Astrocyte (in vitro differentiated cells and primary cell): ENCODE data around the gene RUVBL2. TPM values are rescaled to one million over a fixed set of nuclear protein-coding genes. Genes with fewer than 3 reads are reported as not detected.

Experiments used
- DNase-seq: peaks from one replicate; pipeline ENCODE4 v3.0.0-alpha.2; 2010; ENCODE audit warnings: low read depth
- FAIRE-seq: peaks from 2 replicates; lab custom pipeline; 2011; peaks lifted over from hg19 to GRCh38; lab: Jason Lieb, UNC
- H2AFZ ChIP-seq: 2 replicates; pipeline ENCODE4 v1.6.0; 2012; ENCODE audit warnings: low read depth, low read length, inconsistent platforms
- H3K27ac ChIP-seq: 2 replicates; pipeline ENCODE4 v1.5.1; 2011; ENCODE audit warnings: low read depth, low read length, inconsistent platforms
- H3K27me3 ChIP-seq: 2 replicates; pipeline ENCODE4 v1.6.0; 2011; ENCODE audit warnings: low read length, inconsistent platforms; ENCODE audit not compliant: insufficient read depth
- H3K36me3 ChIP-seq: 2 replicates; pipeline ENCODE4 v1.5.1; 2011; ENCODE audit warnings: low read length, inconsistent platforms; ENCODE audit not compliant: insufficient read depth
- H3K4me1 ChIP-seq: 2 replicates; pipeline ENCODE4 v1.5.1; 2011; ENCODE audit warnings: low read length, inconsistent platforms; ENCODE audit not compliant: insufficient read depth
- H3K4me2 ChIP-seq: 2 replicates; pipeline ENCODE4 v1.6.0; 2012; ENCODE audit warnings: low read length, inconsistent platforms
- H3K4me3 ChIP-seq: 2 replicates; pipeline ENCODE4 v1.5.1; 2011; ENCODE audit warnings: low read depth, mild to moderate bottlenecking, low read length, inconsistent platforms; ENCODE audit not compliant: insufficient read depth
- H3K79me2 ChIP-seq: 2 replicates; pipeline ENCODE4 v1.6.0; 2012; ENCODE audit warnings: mild to moderate bottlenecking, low read length, inconsistent platforms; ENCODE audit not compliant: insufficient read depth
- H3K9ac ChIP-seq: 2 replicates; pipeline ENCODE4 v1.6.0; 2012; ENCODE audit warnings: mild to moderate bottlenecking, low read length, inconsistent platforms
- H3K9me3 ChIP-seq: 2 replicates; pipeline ENCODE4 v1.5.1; 2012; ENCODE audit warnings: low read depth, mild to moderate bottlenecking, low read length, inconsistent platforms; ENCODE audit not compliant: insufficient read depth
- H4K20me1 ChIP-seq: 2 replicates; pipeline ENCODE4 v1.6.0; 2012; ENCODE audit warnings: low read length, inconsistent platforms; ENCODE audit not compliant: insufficient read depth
- H3K27ac Mint-ChIP-seq: one replicate; pipeline ENCODE4 v1.8.0; 2021; ENCODE audit warnings: mild to moderate bottlenecking, mixed read lengths; ENCODE audit not compliant: unreplicated experiment
- H3K27me3 Mint-ChIP-seq: one replicate; pipeline ENCODE4 v1.8.0; 2021; ENCODE audit warnings: low read depth, mixed read lengths; ENCODE audit not compliant: unreplicated experiment
- H3K36me3 Mint-ChIP-seq: one replicate; pipeline ENCODE4 v1.8.0; 2021; ENCODE audit warnings: low read depth, mixed read lengths; ENCODE audit not compliant: unreplicated experiment
- H3K4me1 Mint-ChIP-seq: one replicate; pipeline ENCODE4 v1.8.0; 2021; ENCODE audit warnings: low read depth, mixed read lengths; ENCODE audit not compliant: unreplicated experiment
- H3K4me3 Mint-ChIP-seq: one replicate; pipeline ENCODE4 v1.8.0; 2021; ENCODE audit warnings: mild to moderate bottlenecking, moderate library complexity, mixed read lengths; ENCODE audit not compliant: unreplicated experiment
- H3K9me3 Mint-ChIP-seq: one replicate; pipeline ENCODE4 v1.8.0; 2021; ENCODE audit warnings: mild to moderate bottlenecking, mixed read lengths; ENCODE audit not compliant: unreplicated experiment
- CTCF ChIP-seq: IDR thresholded peaks from 2 replicates; pipeline ENCODE4 v1.5.1; 2011; ENCODE audit warnings: low read depth, mild to moderate bottlenecking, inconsistent platforms, low read length, moderate library complexity; ENCODE audit not compliant: insufficient read depth
- EZH2 ChIP-seq: IDR thresholded peaks from 2 replicates; pipeline ENCODE4 v1.6.1; 2012; ENCODE audit warnings: mild to moderate bottlenecking, low read length, inconsistent platforms; ENCODE audit not compliant: insufficient read depth
- total RNA-seq: library from RNA; stranded (reverse); gene quantifications from 2 replicates; pipeline ENCODE4 v1.2.1, GENCODE V29; 2021

Gene RUVBL2
- total RNA-seq, 1 donor from 2014 or later, result 106 TPM

GRCh38 chr19:48991011-48991609 lies 2.6 kb upstream of the RUVBL2 start:
- H3K4me3 Mint-ChIP-seq, result peak overlapping the region; percentile 99

GRCh38 chr19:48991873-48992580 lies 1.7 kb upstream of the RUVBL2 start:
- H3K4me3 Mint-ChIP-seq, result peak overlapping the region; percentile 99
- peak overlapping the region; percentile 63 for H2AFZ ChIP-seq
- peak overlapping the region; percentile 92 for H3K9ac ChIP-seq
- H3K36me3 ChIP-seq, result peaks cover 3% of the 10 kb centered on the region
- peaks cover 23% of the 10 kb centered on the region for H3K4me1 ChIP-seq
- H3K9me3 ChIP-seq, result no peaks in the 10 kb centered on the region
- H3K4me3 ChIP-seq, result peak overlapping the region; percentile 80
- DNase-seq, result peak; percentile 67
- H3K27me3 ChIP-seq, result no peaks in the 10 kb centered on the region
- H4K20me1 ChIP-seq, result peaks cover 35% of the 10 kb centered on the region
- H3K36me3 Mint-ChIP-seq, result peaks cover 7% of the 10 kb centered on the region
- H3K4me2 ChIP-seq, result peak overlapping the region; percentile 93
- H3K79me2 ChIP-seq, result peaks cover 62% of the 10 kb centered on the region
- peak overlapping the region; percentile 97 for H3K27ac Mint-ChIP-seq
- peaks cover 24% of the 10 kb centered on the region for H3K4me1 Mint-ChIP-seq
- H3K9me3 Mint-ChIP-seq, result peaks cover 2% of the 10 kb centered on the region
- H3K27me3 Mint-ChIP-seq, result no peaks in the 10 kb centered on the region
- FAIRE-seq, result no peak
- H3K27ac ChIP-seq, result peak overlapping the region; percentile 72
- TF ChIP-seq EZH2 (no peak), CTCF (no peak)

More at GRCh38 chr19:48991011-48991609, 2.6 kb upstream of the RUVBL2 start:
- H3K27ac ChIP-seq, result no peak overlapping the region
- no peak for DNase-seq
- Mint-ChIP-seq H3K27ac (no peak overlapping the region), H3K9me3 (peaks cover 2% of the 10 kb centered on the region), H3K4me1 (peaks cover 24% of the 10 kb centered on the region), H3K27me3 (no peaks in the 10 kb centered on the region), H3K36me3 (peaks cover 9% of the 10 kb centered on the region)
- H3K4me3 ChIP-seq, result no peak overlapping the region
- H3K4me1 ChIP-seq, result peaks cover 23% of the 10 kb centered on the region
- TF ChIP-seq CTCF (no peak), EZH2 (no peak)
- H4K20me1 ChIP-seq, result peaks cover 31% of the 10 kb centered on the region
- H3K4me2 ChIP-seq, result peak overlapping the region; percentile 93
- FAIRE-seq, result no peak
- peak overlapping the region; percentile 92 for H3K9ac ChIP-seq
- H3K9me3 ChIP-seq, result no peaks in the 10 kb centered on the region
- H3K79me2 ChIP-seq, result peaks cover 55% of the 10 kb centered on the region
- peaks cover 3% of the 10 kb centered on the region for H3K36me3 ChIP-seq
- no peaks in the 10 kb centered on the region for H3K27me3 ChIP-seq
- no peak overlapping the region for H2AFZ ChIP-seq
